ENCODE results near the gene MORF4L1.
A peak's percentile ranks its signal among the peaks of the same experiment; 100 is the strongest.
"Not testable (repeated sequence)": the region's sequence is repeated elsewhere in the genome, so short reads cannot be mapped to it uniquely, and the experiment has no call there.

MORF4L1 gene

DNA sequence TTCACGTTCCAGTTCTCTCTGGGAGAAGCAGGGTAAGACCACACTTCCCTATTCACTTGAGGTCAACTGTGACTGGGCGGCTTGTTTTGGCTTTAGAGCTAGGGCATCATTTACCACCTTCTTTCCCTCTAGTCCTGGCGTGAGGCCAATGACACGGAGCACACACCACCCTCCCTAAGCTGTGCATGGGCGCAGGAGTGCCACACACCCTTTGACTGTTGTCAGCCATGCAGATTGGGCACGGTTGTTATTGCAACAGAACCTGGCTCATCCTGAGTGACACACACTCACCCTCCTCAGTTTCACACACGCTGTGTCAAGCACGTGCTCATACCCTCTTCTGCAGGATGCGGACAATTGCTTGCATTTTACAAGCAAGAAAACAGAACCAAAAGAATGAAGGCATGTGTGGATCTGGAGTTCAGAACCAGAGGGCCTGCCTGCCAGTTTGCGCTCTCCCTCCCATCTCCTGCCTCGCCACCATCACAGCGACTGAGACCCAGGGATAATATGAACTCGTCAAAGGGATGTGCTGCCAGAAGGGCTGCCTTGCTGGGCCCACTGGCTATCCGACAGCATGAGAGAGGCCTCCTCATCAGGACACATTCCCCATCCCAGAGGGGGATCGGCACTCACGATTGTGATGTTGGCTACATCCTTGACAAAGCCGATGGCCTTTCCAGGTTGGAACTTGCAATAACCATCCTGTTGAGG lies 54.5 kb downstream of the MORF4L1 start:
- DNase-seq (ENCODE audit: low spot score) = no peak

DNA sequence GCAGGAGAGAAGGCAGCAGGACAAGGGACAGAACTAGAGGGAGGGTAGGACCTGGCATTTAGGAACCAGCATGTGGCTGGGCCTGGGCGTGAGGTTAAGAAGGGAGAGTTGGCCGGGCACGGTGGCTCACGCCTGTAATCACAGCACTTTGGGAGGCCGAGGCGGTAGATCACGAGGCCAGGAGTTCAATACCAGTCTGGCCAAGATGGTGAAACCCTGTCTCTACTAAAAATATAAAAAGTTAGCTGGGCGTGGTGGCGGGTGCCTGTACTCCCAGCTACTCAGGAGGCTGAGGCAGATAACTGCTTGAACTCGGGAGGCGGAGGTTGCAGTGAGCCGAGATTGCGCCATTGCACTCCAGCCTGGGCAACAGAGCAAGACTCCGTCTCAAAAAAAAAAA lies 55.5 kb downstream of the MORF4L1 start:
- not testable (repeated sequence) for DNase-seq (ENCODE audit: low spot score)

- DNase-seq (ENCODE audit: low spot score) = peak; percentile 30
Measured at GRCh38 chr15:78928616-78929093, 56.0 kb downstream of the MORF4L1 start.

GRCh38 chr15:78929536-78930264 lies 57.0 kb downstream of the MORF4L1 start:
- peak; percentile 22 for DNase-seq (ENCODE audit: low spot score)

GRCh38 chr15:78930577-78931388 lies 58.1 kb downstream of the MORF4L1 start:
- no peak for DNase-seq (ENCODE audit: low spot score)

DNA sequence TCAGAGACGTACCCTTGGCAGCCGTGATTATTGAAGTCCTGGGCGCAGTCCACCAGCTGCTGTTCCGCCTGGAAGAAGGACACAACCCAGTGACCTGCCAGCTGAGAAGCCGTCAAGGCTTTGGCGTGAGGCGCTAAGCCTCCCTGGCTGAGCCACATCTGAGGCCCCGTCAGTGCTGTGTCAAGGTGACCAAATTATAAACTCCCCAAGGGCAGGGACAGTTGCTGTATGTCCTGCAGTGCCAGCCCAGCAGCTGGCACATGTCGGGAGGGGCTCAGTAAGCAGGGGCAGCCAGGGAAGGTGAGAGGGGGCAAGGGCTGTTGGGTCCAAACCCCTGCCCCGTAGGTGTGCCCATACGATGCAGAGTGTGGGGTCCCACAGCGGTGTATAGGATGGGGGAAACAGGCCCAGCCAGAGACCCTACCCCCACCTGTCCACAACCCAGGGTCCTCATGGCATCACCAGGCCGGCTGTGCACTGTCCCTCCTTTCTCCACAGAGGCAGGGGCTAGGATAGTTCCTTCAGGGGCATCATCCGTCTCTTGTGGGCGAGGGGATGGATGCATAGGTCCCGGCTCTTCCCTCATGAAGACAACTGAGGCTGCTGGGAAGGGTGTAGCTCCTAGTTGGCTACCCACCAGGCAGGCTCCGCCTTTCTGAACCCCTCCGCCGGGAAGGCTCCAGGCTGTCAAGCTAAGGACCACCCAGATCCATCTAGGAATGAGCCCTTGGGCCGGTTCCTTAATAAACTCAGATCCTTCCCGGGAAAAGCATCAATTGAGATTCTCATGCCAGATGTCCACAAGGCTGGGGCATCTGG lies 59.0 kb downstream of the MORF4L1 start:
- no peak for DNase-seq (ENCODE audit: low spot score)

DNA sequence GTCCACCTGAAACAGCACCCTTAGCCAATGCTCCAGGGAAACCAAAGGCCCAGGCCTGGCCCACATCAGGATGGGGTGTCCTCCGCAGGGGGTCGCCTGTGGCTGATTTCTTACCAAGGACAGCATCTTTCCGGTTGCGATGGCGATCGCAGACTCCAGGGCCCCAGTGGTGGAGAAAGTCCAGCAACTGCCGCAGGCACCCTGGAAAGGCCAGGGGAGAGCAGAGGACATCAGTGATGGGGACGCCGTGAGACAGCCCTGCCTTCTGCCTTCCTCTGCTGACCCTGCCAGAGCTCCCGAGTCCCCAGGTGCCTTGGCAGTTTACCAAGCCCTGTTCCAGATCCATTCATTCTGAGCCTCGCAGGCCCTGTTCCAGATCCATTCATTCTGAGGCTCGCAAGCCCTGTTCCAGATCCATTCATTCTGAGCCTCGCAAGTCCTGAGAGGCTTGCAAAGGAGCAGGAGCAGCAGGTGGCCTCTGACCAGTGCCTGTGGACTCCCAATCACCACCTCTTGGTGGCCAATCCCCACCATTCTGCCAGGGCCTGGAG lies 59.6 kb downstream of the MORF4L1 start:
- DNase-seq (ENCODE audit: low spot score) = no peak

DNA sequence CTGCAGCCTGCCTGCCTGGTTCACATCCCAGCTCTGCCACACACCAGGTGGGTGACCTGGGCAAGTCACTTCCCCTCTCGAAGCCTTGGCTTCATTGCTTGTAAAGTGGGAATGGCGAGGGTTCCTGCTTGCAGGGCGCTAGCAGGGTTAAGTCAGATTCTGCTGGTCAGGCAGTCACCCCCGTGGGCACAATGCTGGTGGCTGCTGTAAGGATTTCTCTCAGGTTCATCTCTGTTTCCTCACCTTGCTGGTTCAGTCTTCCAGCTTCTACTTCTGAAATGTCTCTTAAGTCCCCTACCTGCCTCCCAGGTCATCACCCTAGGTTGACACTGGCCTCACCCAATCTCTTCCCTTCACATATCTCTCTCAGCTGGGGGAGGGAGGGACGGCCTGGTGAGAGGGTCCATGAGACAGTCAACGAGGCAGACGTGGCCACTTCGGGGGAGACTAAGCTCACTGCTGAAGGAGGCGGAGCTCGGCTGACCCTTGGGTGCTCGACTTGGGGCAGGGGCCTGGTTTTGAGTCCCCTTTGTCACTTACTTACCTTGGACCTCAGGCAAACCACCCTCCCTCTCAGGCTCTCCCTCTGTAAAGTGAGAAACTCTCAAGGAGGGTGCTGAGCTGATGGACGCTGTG lies 60.6 kb downstream of the MORF4L1 start:
- DNase-seq (ENCODE audit: low spot score) = no peak

- DNase-seq (ENCODE audit: low spot score) = no peak
Measured at GRCh38 chr15:78933823-78934654, 61.3 kb downstream of the MORF4L1 start.

GRCh38 chr15:78934655-78935023 lies 61.9 kb downstream of the MORF4L1 start:
- no peak for DNase-seq (ENCODE audit: low spot score)

- no peak for DNase-seq (ENCODE audit: low spot score)
Measured at GRCh38 chr15:78937132-78937739, 64.5 kb downstream of the MORF4L1 start.

DNA sequence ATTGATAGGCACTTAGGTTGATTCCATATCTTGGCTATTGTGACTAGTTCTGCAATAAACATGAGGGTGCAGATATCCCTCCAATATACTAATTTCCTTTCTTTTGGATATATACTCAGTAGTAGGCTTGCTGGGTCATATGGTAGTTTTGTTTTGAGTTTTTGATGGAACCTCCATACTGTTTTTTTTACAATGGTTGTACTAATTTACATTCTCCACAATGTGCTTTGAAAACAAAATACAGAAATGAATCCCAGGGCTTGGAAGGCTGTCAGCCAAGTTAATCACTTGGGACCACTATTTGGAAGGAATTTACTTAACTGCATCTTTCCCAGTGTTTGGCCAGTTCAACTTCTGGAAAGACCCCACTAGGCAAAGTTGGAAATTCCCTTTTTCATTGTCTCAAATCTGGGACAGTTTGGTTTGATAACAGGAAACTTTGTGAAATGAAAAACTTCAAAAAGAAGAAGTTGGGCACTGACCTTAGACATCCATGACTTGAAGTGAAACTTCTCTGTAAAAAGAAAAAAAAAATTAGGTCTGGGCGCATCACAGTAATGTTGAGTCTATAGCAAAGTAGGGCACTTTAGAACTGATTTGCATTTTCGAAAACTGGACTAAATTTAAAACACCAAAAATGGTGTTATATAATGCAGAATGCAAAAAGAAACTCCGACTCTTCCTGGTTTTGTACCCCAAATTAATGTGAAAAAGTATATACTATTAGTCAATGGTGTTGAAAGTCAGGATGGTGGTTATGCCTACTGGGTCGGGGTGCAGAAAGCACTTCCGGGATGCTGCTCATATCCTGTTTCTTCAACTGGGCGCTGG lies 66.2 kb downstream of the MORF4L1 start:
- DNase-seq (ENCODE audit: low spot score) = no peak

- no peak for DNase-seq (ENCODE audit: low spot score)
Measured at GRCh38 chr15:78942741-78943140, 70.1 kb downstream of the MORF4L1 start.

- DNase-seq (ENCODE audit: low spot score) = no peak
Measured at GRCh38 chr15:78943692-78944091, 71.0 kb downstream of the MORF4L1 start.

DNA sequence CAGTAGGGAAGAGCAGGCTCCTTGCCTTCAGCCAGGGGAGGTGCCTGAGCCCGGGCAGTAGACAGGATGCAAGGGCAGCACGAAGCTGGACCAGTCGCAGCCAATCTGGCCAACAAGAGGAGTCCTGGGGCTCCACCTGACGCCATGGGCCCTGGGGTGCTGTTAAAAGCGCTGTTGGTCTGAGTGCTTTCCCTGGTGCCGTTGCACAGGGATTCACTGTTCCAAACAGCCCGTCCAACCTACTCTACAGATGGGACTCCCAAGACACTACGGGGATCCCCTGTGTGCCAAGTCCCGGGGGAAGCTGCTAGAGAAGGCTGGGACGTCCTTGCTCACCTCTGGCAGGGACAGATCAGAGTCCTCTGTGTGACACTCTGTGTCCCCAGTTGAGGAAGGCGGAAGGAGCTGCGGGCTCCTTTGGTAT lies 71.5 kb downstream of the MORF4L1 start:
- DNase-seq (ENCODE audit: low spot score) = no peak

- DNase-seq (ENCODE audit: low spot score) = peak; percentile 92
Measured at GRCh38 chr15:78944669-78945407, 72.1 kb downstream of the MORF4L1 start, which contains the start of gene CTSH. Gene CTSH (minus strand): TSS chr15:78945046. CDS start chr15:78944981, 65 bp downstream.

DNA sequence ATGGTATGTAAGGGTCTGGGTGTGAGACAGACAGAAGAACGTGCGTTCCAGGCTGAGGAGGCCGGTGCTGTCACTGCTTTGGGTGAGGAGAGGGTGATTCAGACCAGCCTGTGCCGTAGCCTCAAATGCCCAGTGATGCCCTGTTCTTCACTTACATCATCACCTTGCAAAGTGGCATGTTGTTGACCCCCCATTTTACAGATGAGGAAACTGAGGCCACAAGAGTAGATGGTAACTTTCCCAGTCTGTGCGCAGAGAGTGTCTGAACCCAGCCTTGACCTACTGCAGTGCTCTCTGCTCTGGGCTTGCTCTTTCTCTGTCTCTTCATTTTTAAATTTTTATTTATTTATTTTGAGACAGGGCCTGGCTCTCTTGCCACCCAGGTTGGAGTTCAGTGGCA lies 73.8 kb downstream of the MORF4L1 start:
- no peak for DNase-seq (ENCODE audit: low spot score)

DNA sequence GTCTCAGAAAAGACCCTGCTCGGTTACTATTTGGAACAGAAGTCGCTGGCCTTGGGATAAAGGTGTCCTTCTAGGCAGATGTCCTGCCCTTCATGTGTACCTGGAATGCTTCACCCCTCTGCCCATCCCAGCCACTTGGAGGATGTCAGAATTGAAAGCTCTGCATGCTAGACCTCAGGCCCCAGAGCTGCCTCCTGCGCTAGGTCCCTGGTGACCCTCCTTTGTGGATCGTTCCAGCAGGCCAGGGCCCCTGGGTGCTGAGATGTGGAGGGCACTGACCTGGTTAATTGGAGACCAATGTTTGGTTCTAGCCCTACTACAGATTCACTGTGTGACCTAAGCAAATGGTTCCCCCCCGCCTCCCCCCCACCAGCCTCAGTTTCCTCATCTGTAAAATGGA lies 74.8 kb downstream of the MORF4L1 start:
- DNase-seq (ENCODE audit: low spot score) = no peak

All from D341Med (cell line).